HEK293 (cell line): Measurements from ENCODE around the gene SMC4.

Experiments used
- GFI1B ChIP-seq: fragments of 450-650 bp; formaldehyde crosslinking; IDR thresholded peaks from 2 replicates; pipeline ENCODE4 v1.5.1; 2016; ENCODE audit warnings: missing biosample characterization, missing genetic modification characterization
- HOXD13 ChIP-seq: sonication (generic); formaldehyde crosslinking; IDR thresholded peaks from 2 replicates; pipeline ENCODE4 v1.8.0; 2022; ENCODE audit warnings: missing genetic modification reagents, borderline replicate concordance
- MEIS1 ChIP-seq: sonication (generic); formaldehyde crosslinking; IDR thresholded peaks from 2 replicates; pipeline ENCODE4 v1.8.1; 2022; ENCODE audit warnings: missing genetic modification reagents, mild to moderate bottlenecking, borderline replicate concordance
- SETDB1 ChIP-seq: IDR thresholded peaks from one replicate; pipeline ENCODE4 v1.6.1; 2017; ENCODE audit warnings: mild to moderate bottlenecking, low read length, moderate library complexity, mixed read lengths; ENCODE audit not compliant: insufficient read length
- ZBTB8A ChIP-seq: fragments of 450-650 bp; formaldehyde crosslinking; IDR thresholded peaks from 2 replicates; pipeline ENCODE4 v1.5.1; 2016; ENCODE audit warnings: missing biosample characterization, missing genetic modification characterization
- ZNF10 ChIP-seq: fragments of 450-650 bp; formaldehyde crosslinking; IDR thresholded peaks from 2 replicates; pipeline ENCODE4 v1.5.1; 2017; ENCODE audit warnings: missing biosample characterization, missing genetic modification characterization
- ZNF266 ChIP-seq: fragments of 450-650 bp; formaldehyde crosslinking; IDR thresholded peaks from 2 replicates; pipeline ENCODE4 v1.5.1; 2016; ENCODE audit warnings: missing biosample characterization, missing genetic modification characterization, low read depth
- ZNF670 ChIP-seq: fragments of 450-650 bp; formaldehyde crosslinking; IDR thresholded peaks from 2 replicates; pipeline ENCODE4 v1.5.1; 2016; ENCODE audit warnings: missing biosample characterization, missing genetic modification characterization, low read depth
- ZNF747 ChIP-seq: fragments of 450-650 bp; formaldehyde crosslinking; IDR thresholded peaks from 2 replicates; pipeline ENCODE4 v1.5.1; 2016; ENCODE audit warnings: missing biosample characterization, missing genetic modification characterization
- TF ChIP-seq, protein P1 (sequence below): fragments of 450-650 bp; formaldehyde crosslinking; IDR thresholded peaks from 2 replicates; pipeline ENCODE4 v1.5.1; 2016; ENCODE audit warnings: missing biosample characterization, missing genetic modification characterization
- TF ChIP-seq, protein P2 (sequence below): fragments of 450-650 bp; formaldehyde crosslinking; IDR thresholded peaks from 2 replicates; pipeline ENCODE4 v1.5.1; 2016; ENCODE audit warnings: missing biosample characterization, missing genetic modification characterization
- TF ChIP-seq, protein P3 (sequence below): fragments of 450-650 bp; formaldehyde crosslinking; IDR thresholded peaks from 2 replicates; pipeline ENCODE4 v1.5.1; 2016; ENCODE audit warnings: missing biosample characterization, missing genetic modification characterization
- TF ChIP-seq, protein P4 (sequence below): fragments of 450-650 bp; formaldehyde crosslinking; IDR thresholded peaks from 2 replicates; pipeline ENCODE4 v1.5.1; 2016; ENCODE audit warnings: missing biosample characterization, missing genetic modification characterization, low read depth

DNA sequence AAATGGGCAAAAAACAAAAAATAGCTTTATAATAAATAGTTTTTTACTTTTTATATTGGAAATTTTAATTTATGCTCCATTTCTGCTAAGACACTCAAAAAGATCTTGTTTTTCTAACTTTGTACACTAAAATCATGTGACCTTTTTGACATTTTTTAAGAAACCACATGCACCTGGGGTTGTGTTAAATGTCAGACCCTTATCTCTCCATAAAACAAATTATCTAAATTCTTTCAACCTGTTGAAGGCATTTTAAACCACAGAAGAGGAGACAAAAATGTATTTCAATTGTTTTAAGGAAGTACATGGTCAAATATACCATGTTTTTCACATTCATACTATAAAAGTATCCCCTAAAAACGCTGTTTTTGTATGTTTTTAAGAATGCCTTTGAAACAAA is 29.7 kb upstream of the SMC4 start:
- TF ChIP-seq ZNF670 (no peak), MEIS1 (CRISPR knock-in tag) (no peak), SETDB1 (no peak), ZNF10 (tag by site-specific recombination) (no peak), ZBTB8A (no peak), HOXD13 (no peak), GFI1B (tag by site-specific recombination) (no peak), ZNF747 (tag by site-specific recombination) (no peak), ZNF266 (tag by site-specific recombination) (no peak)
- TF ChIP-seq, protein P1, sequence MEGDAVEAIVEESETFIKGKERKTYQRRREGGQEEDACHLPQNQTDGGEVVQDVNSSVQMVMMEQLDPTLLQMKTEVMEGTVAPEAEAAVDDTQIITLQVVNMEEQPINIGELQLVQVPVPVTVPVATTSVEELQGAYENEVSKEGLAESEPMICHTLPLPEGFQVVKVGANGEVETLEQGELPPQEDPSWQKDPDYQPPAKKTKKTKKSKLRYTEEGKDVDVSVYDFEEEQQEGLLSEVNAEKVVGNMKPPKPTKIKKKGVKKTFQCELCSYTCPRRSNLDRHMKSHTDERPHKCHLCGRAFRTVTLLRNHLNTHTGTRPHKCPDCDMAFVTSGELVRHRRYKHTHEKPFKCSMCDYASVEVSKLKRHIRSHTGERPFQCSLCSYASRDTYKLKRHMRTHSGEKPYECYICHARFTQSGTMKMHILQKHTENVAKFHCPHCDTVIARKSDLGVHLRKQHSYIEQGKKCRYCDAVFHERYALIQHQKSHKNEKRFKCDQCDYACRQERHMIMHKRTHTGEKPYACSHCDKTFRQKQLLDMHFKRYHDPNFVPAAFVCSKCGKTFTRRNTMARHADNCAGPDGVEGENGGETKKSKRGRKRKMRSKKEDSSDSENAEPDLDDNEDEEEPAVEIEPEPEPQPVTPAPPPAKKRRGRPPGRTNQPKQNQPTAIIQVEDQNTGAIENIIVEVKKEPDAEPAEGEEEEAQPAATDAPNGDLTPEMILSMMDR = no peak
- TF ChIP-seq, protein P2, sequence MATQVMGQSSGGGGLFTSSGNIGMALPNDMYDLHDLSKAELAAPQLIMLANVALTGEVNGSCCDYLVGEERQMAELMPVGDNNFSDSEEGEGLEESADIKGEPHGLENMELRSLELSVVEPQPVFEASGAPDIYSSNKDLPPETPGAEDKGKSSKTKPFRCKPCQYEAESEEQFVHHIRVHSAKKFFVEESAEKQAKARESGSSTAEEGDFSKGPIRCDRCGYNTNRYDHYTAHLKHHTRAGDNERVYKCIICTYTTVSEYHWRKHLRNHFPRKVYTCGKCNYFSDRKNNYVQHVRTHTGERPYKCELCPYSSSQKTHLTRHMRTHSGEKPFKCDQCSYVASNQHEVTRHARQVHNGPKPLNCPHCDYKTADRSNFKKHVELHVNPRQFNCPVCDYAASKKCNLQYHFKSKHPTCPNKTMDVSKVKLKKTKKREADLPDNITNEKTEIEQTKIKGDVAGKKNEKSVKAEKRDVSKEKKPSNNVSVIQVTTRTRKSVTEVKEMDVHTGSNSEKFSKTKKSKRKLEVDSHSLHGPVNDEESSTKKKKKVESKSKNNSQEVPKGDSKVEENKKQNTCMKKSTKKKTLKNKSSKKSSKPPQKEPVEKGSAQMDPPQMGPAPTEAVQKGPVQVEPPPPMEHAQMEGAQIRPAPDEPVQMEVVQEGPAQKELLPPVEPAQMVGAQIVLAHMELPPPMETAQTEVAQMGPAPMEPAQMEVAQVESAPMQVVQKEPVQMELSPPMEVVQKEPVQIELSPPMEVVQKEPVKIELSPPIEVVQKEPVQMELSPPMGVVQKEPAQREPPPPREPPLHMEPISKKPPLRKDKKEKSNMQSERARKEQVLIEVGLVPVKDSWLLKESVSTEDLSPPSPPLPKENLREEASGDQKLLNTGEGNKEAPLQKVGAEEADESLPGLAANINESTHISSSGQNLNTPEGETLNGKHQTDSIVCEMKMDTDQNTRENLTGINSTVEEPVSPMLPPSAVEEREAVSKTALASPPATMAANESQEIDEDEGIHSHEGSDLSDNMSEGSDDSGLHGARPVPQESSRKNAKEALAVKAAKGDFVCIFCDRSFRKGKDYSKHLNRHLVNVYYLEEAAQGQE (tag by site-specific recombination) = no peak
- TF ChIP-seq, protein P3, sequence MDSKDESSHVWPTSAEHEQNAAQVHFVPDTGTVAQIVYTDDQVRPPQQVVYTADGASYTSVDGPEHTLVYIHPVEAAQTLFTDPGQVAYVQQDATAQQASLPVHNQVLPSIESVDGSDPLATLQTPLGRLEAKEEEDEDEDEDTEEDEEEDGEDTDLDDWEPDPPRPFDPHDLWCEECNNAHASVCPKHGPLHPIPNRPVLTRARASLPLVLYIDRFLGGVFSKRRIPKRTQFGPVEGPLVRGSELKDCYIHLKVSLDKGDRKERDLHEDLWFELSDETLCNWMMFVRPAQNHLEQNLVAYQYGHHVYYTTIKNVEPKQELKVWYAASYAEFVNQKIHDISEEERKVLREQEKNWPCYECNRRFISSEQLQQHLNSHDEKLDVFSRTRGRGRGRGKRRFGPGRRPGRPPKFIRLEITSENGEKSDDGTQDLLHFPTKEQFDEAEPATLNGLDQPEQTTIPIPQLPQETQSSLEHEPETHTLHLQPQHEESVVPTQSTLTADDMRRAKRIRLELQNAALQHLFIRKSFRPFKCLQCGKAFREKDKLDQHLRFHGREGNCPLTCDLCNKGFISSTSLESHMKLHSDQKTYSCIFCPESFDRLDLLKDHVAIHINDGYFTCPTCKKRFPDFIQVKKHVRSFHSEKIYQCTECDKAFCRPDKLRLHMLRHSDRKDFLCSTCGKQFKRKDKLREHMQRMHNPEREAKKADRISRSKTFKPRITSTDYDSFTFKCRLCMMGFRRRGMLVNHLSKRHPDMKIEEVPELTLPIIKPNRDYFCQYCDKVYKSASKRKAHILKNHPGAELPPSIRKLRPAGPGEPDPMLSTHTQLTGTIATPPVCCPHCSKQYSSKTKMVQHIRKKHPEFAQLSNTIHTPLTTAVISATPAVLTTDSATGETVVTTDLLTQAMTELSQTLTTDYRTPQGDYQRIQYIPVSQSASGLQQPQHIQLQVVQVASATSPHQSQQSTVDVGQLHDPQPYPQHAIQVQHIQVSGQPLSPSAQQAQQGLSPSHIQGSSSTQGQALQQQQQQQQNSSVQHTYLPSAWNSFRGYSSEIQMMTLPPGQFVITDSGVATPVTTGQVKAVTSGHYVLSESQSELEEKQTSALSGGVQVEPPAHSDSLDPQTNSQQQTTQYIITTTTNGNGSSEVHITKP (tag by site-specific recombination) = no peak
- TF ChIP-seq, protein P4, sequence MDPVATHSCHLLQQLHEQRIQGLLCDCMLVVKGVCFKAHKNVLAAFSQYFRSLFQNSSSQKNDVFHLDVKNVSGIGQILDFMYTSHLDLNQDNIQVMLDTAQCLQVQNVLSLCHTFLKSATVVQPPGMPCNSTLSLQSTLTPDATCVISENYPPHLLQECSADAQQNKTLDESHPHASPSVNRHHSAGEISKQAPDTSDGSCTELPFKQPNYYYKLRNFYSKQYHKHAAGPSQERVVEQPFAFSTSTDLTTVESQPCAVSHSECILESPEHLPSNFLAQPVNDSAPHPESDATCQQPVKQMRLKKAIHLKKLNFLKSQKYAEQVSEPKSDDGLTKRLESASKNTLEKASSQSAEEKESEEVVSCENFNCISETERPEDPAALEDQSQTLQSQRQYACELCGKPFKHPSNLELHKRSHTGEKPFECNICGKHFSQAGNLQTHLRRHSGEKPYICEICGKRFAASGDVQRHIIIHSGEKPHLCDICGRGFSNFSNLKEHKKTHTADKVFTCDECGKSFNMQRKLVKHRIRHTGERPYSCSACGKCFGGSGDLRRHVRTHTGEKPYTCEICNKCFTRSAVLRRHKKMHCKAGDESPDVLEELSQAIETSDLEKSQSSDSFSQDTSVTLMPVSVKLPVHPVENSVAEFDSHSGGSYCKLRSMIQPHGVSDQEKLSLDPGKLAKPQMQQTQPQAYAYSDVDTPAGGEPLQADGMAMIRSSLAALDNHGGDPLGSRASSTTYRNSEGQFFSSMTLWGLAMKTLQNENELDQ = no peak
